ENCODE measurements around the gene CHD5.

The CHD5 gene

DNA sequence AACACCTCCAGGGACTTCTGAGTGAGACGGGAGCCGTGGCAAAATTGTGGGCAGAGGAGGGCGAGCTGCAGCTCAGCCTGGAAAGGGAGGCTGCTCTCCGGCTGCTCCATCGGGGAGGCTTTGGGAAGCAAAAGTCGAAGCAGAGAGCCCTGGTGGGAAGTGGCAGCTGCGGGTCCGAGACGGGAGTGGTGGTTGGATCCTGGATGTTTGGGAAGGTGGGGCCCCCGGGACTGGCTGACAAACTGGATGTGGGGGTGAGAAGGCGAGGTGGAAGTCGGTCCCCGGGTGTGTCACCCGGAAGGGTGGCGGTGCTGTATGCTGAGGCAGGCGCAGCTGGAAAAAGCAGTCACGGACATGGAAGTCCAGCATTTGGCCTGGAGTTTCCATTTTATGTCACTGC lies 82.3 kb downstream of the CHD5 start:
- Mint-ChIP-seq H3K36me3 (ENCODE audit: low read depth) (no peaks in the 10 kb centered on the region), H3K9me3 (no peaks in the 10 kb centered on the region), H3K27ac (no peak overlapping the region), H3K27me3 (ENCODE audit: low read depth) (peaks cover 12% of the 10 kb centered on the region), H3K4me1 (peaks cover 10% of the 10 kb centered on the region), H3K4me3 (no peak overlapping the region)
- TF ChIP-seq CTCF (IDR thresholded peaks at IDR 0.05; ENCODE audit: unreplicated experiment in 3 of 3): no peak

DNA sequence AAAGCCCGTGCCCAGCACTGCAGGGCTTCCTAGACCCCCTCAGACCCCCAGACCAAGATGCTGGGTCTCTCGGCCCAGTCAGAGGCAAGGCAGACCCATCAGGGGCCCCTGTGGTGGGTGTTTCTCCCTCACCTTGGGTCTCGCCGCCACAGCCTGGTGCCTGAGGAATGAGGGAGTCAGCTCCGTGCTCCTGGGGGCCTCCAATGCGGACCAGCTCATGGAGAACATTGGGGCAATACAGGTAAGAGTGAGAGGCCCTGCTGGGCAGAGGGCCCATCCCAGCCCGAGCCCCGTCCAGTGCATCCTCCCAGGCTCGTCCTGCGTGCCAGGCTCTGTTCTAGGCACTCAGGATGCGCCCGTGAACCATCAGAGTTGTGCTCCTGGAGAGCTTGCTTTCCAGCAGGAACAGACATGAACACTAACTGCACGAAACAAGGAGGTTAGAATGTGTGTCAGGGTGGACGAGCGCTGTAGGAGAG lies 83.0 kb downstream of the CHD5 start:
- Mint-ChIP-seq H3K9me3 (no peaks in the 10 kb centered on the region), H3K36me3 (ENCODE audit: low read depth) (no peaks in the 10 kb centered on the region), H3K4me3 (no peak overlapping the region), H3K27me3 (ENCODE audit: low read depth) (peaks cover 16% of the 10 kb centered on the region), H3K4me1 (peaks cover 10% of the 10 kb centered on the region), H3K27ac (no peak overlapping the region)
- no peak for TF ChIP-seq CTCF (IDR thresholded peaks at IDR 0.05; ENCODE audit: unreplicated experiment in 3 of 3)

- H3K4me3 Mint-ChIP-seq: no peak overlapping the region
- no peaks in the 10 kb centered on the region for H3K36me3 Mint-ChIP-seq (ENCODE audit: low read depth)
- H3K27ac Mint-ChIP-seq: no peak overlapping the region
- H3K27me3 Mint-ChIP-seq (ENCODE audit: low read depth): peaks cover 23% of the 10 kb centered on the region
- no peaks in the 10 kb centered on the region for H3K9me3 Mint-ChIP-seq
- peaks cover 10% of the 10 kb centered on the region for H3K4me1 Mint-ChIP-seq
- TF ChIP-seq CTCF (IDR thresholded peaks at IDR 0.05; ENCODE audit: unreplicated experiment in 3 of 3): no peak
These were observed 83.6 kb downstream of the CHD5 start for GRCh38 chr1:6096243-6097116.

- peaks cover 31% of the 10 kb centered on the region for H3K27me3 Mint-ChIP-seq (ENCODE audit: low read depth)
- no peak for TF ChIP-seq CTCF (IDR thresholded peaks at IDR 0.05; ENCODE audit: unreplicated experiment in 3 of 3)
- no peaks in the 10 kb centered on the region for H3K36me3 Mint-ChIP-seq (ENCODE audit: low read depth)
- H3K27ac Mint-ChIP-seq: no peak overlapping the region
- H3K4me3 Mint-ChIP-seq: no peak overlapping the region
- H3K9me3 Mint-ChIP-seq: no peaks in the 10 kb centered on the region
- H3K4me1 Mint-ChIP-seq: peaks cover 15% of the 10 kb centered on the region
These were observed 84.4 kb downstream of the CHD5 start for GRCh38 chr1:6095511-6096242.

GRCh38 chr1:6094801-6095505 lies 85.2 kb downstream of the CHD5 start:
- no peak overlapping the region for H3K4me3 Mint-ChIP-seq
- H3K27me3 Mint-ChIP-seq (ENCODE audit: low read depth): peaks cover 32% of the 10 kb centered on the region
- no peaks in the 10 kb centered on the region for H3K36me3 Mint-ChIP-seq (ENCODE audit: low read depth)
- TF ChIP-seq CTCF (IDR thresholded peaks at IDR 0.05; ENCODE audit: unreplicated experiment in 3 of 3): no peak
- no peaks in the 10 kb centered on the region for H3K9me3 Mint-ChIP-seq
- H3K27ac Mint-ChIP-seq: no peak overlapping the region
- H3K4me1 Mint-ChIP-seq: peaks cover 15% of the 10 kb centered on the region

Measured in nephron (organoid).